Lower leg skin (tissue), 3 donors: ENCODE measurements around the gene SYNPO2.

Experiments
- CTCF ChIP-seq, 3 donors: fragments of 450-650 bp; IDR thresholded peaks; one replicate each; pipeline ENCODE4 v1.5.1; 2016; ENCODE audit warnings: antibody characterized with exemption in 3 of 3, mild to moderate bottlenecking in 3 of 3, moderate library complexity in 2 of 3
- POLR2A ChIP-seq, 2 donors: fragments of 450-650 bp; IDR thresholded peaks; one replicate each; pipeline ENCODE4 v1.6.1; 2016 to 2017; ENCODE audit warnings: antibody characterized with exemption in 2 of 2, mild to moderate bottlenecking in 1 of 2, moderate library complexity in 1 of 2

GRCh38 chr4:118904418-118904817, 15.8 kb downstream of the SYNPO2 start:
- TF ChIP-seq CTCF (IDR thresholded peaks at IDR 0.05) (no peak), POLR2A (IDR thresholded peaks at IDR 0.05) (no peak)
